ENCODE measurements around the gene CABP2. TPM values are rescaled to one million over a fixed set of nuclear protein-coding genes. Genes with fewer than 3 reads are reported as not detected.

The CABP2 gene
- polyA plus RNA-seq, 2 donors: not detected

DNA sequence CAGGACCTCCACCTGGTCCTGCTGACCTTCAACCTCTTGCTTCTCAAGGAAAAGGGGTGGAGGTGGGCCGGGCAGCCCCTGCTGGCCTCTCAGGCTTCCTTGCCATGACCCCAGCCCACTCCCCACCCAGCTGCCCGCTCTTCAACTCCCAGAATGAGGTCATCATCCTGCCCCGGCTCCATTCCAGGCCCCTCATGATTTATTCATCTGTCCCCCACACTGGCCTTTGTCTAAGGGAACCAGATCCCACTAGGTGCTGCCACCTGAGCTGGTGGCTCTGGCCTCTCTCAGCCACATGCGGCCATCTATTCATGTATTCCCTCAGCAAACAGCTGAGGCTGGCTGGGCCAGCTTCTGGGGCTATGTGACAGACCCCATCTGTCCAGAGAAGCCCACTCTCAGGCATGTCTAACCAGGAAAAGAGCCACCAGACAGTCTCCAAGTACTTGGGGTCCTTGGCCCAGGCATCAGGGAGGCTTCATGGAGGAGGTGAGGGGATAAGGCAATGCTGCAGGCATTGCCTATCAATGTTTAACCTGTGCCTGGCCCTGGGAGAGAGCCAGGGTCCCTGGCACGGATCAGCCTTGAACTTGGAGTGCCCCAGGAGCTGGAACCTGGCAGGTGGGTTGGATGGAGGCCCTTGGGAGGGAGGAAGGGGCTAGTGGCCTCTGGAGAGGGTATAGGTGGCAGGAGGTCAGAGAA is 2.2 kb upstream of the CABP2 start:
- Histone ChIP-seq H3K4me1 (ENCODE audit: control insufficient read depth in 2 of 2, insufficient read depth in 2 of 2, low read length in 1 of 2) (no peaks in the 10 kb centered on the region), H3K27ac (ENCODE audit: low read depth in 2 of 2, low read length in 1 of 2) (no peak overlapping the region), H3K4me3 (ENCODE audit: low read depth in 1 of 2, low read length in 2 of 2) (no peak overlapping the region), H3K36me3 (ENCODE audit: control insufficient read depth in 2 of 2, insufficient read depth in 2 of 2, low read length in 1 of 2) (no peaks in the 10 kb centered on the region), H3K9me3 (ENCODE audit: control insufficient read depth in 2 of 2, insufficient read depth in 1 of 2, low read depth in 1 of 2, low read length in 1 of 2) (no peaks in the 10 kb centered on the region), H3K27me3 (ENCODE audit: control insufficient read depth in 1 of 2, insufficient read depth in 2 of 2, low read length in 2 of 2) (no peaks in the 10 kb centered on the region)
- 70 to 78% methylated on average over 5 of the region's 5 CpGs for WGBS, 2 donors

- whole genome bisulfite sequencing, 2 donors: 87 to 90% methylated on average over 9 of the region's 9 CpGs
- Histone ChIP-seq H3K4me3 (ENCODE audit: low read depth in 1 of 2, low read length in 2 of 2) (no peak overlapping the region), H3K9me3 (ENCODE audit: control insufficient read depth in 2 of 2, insufficient read depth in 1 of 2, low read depth in 1 of 2, low read length in 1 of 2) (no peaks in the 10 kb centered on the region), H3K4me1 (ENCODE audit: control insufficient read depth in 2 of 2, insufficient read depth in 2 of 2, low read length in 1 of 2) (peaks cover 0 to 2% of the 10 kb centered on the region in 2 donors), H3K27me3 (ENCODE audit: control insufficient read depth in 1 of 2, insufficient read depth in 2 of 2, low read length in 2 of 2) (no peaks in the 10 kb centered on the region), H3K36me3 (ENCODE audit: control insufficient read depth in 2 of 2, insufficient read depth in 2 of 2, low read length in 1 of 2) (no peaks in the 10 kb centered on the region), H3K27ac (ENCODE audit: low read depth in 2 of 2, low read length in 1 of 2) (no peak overlapping the region)
Observed at GRCh38 chr11:67524480-67524808, 1.2 kb upstream of the CABP2 start.

DNA sequence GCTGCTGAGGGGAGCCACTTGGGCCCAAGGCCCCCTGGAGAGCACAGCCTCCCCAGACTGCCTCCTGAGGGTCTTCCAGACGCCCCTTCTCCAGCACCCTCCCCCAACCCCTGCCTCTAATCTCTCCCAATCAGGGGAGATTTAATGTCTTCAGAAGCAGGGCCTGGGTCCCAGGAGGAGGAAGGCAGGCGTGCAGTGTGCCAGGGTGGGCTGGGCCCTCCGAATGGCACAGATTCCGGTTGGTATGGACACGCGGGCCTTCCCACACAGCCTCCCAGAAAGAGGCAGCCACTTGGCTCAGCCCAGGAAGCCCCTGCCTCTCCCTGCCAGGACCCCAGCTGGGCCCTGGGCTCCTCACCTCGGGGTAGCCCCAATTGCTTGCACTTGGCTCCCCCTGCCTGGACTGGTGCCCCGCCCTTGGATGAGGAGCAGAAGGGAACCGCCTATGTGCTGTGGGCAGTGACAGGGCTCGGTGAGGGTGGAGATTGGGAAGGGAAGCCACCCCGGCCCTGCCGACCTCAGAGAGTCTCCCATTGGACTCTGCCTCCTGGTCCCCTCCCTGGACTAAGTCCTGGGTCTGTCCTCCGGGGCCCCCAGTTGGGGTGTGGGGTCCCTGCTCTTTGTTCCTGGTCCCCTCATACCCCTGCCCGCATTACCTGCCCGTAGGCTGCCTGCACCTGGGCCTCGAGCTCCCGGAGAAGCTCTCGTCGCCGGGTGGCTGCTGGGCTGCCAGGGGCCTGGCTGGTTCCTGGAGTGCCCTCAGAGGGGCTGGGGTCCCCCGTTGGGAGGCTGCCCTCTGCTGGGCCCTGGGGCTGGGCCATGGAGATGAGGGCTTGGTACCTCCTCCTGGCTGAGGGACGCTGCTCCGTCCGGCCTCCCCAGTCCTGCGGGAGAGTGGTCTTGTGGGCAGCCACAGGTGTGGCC is 572 bp upstream of the CABP2 start:
- H3K36me3 ChIP-seq (ENCODE audit: control insufficient read depth in 2 of 2, insufficient read depth in 2 of 2, low read length in 1 of 2): no peaks in the 10 kb centered on the region
- H3K27me3 ChIP-seq (ENCODE audit: control insufficient read depth in 1 of 2, insufficient read depth in 2 of 2, low read length in 2 of 2): no peaks in the 10 kb centered on the region
- H3K4me1 ChIP-seq (ENCODE audit: control insufficient read depth in 2 of 2, insufficient read depth in 2 of 2, low read length in 1 of 2): peaks cover 0 to 2% of the 10 kb centered on the region in 2 donors
- WGBS, 2 donors: 72 to 78% methylated on average over 24 to 25 of the region's 25 CpGs
- no peaks in the 10 kb centered on the region for H3K9me3 ChIP-seq (ENCODE audit: control insufficient read depth in 2 of 2, insufficient read depth in 1 of 2, low read depth in 1 of 2, low read length in 1 of 2)
- no peak overlapping the region for H3K4me3 ChIP-seq (ENCODE audit: low read depth in 1 of 2, low read length in 2 of 2)
- H3K27ac ChIP-seq (ENCODE audit: low read depth in 2 of 2, low read length in 1 of 2): no peak overlapping the region

- 90 to 93% methylated on average over 13 to 15 of the region's 15 CpGs for WGBS, 2 donors
- Histone ChIP-seq H3K4me1 (ENCODE audit: control insufficient read depth in 2 of 2, insufficient read depth in 2 of 2, low read length in 1 of 2) (peaks cover 0 to 2% of the 10 kb centered on the region in 2 donors), H3K27ac (ENCODE audit: low read depth in 2 of 2, low read length in 1 of 2) (no peak overlapping the region), H3K36me3 (ENCODE audit: control insufficient read depth in 2 of 2, insufficient read depth in 2 of 2, low read length in 1 of 2) (no peaks in the 10 kb centered on the region), H3K4me3 (ENCODE audit: low read depth in 1 of 2, low read length in 2 of 2) (no peak overlapping the region), H3K27me3 (ENCODE audit: control insufficient read depth in 1 of 2, insufficient read depth in 2 of 2, low read length in 2 of 2) (no peaks in the 10 kb centered on the region), H3K9me3 (ENCODE audit: control insufficient read depth in 2 of 2, insufficient read depth in 1 of 2, low read depth in 1 of 2, low read length in 1 of 2) (no peaks in the 10 kb centered on the region)
Observed at GRCh38 chr11:67522338-67522737, 908 bp downstream of the CABP2 start.

- no peak overlapping the region for H3K27ac ChIP-seq (ENCODE audit: low read depth in 2 of 2, low read length in 1 of 2)
- no peak overlapping the region for H3K4me3 ChIP-seq (ENCODE audit: low read depth in 1 of 2, low read length in 2 of 2)
- H3K27me3 ChIP-seq (ENCODE audit: control insufficient read depth in 1 of 2, insufficient read depth in 2 of 2, low read length in 2 of 2): no peaks in the 10 kb centered on the region
- 79 to 82% methylated on average over 10 of the region's 10 CpGs for WGBS, 2 donors
- H3K9me3 ChIP-seq (ENCODE audit: control insufficient read depth in 2 of 2, insufficient read depth in 1 of 2, low read depth in 1 of 2, low read length in 1 of 2): no peaks in the 10 kb centered on the region
- H3K36me3 ChIP-seq (ENCODE audit: control insufficient read depth in 2 of 2, insufficient read depth in 2 of 2, low read length in 1 of 2): no peaks in the 10 kb centered on the region
- peaks cover 0 to 2% of the 10 kb centered on the region in 2 donors for H3K4me1 ChIP-seq (ENCODE audit: control insufficient read depth in 2 of 2, insufficient read depth in 2 of 2, low read length in 1 of 2)
Observed at GRCh38 chr11:67521924-67522323, 1.3 kb downstream of the CABP2 start.

DNA sequence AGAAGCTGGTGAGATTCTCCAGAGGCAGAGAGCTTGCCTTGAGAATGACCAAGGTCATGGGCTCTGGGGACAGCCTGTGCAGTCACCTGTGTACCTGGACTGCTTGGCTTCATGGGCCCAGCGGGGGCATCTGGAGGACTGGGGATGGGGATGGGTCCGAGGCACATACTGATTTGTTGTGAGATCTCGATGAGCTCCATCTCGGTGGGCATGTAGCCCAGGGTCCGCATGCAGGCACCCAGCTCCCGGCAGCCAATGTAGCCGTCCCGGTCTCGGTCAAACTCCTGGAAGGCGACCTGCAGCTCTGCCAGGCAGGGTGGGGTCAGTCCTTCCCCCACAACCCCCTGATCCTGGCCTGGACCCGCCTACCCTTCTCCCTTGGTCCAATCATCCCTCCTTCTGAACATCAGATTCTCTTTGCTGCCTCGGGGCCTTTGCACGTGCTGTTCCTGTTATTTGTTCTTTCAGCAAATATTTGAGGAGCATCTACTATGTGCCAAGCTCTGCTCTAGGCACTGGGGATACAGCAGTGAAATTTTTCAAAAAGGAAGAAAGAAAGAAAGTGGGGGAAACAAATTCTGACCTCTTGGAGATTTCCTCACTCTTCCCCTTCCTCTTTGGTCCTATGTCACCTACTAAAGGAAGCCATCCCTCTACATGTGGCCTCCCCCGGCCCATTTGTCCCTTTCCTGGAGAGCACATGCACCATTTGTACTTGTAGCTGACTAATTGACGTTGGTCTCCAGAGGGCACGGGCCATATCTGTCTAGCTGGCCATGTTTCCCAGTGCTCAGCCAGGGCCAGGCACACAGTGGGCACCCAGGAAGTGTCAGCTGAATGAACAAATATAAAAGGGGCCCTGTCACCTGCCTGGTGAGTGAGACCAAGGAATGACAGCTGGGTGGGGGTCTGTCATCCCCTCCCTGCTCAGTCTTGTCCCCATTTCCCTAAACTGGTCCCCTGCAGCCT is 2.1 kb downstream of the CABP2 start:
- Histone ChIP-seq H3K4me1 (ENCODE audit: control insufficient read depth in 2 of 2, insufficient read depth in 2 of 2, low read length in 1 of 2) (peaks cover 0 to 2% of the 10 kb centered on the region in 2 donors), H3K9me3 (ENCODE audit: control insufficient read depth in 2 of 2, insufficient read depth in 1 of 2, low read depth in 1 of 2, low read length in 1 of 2) (no peaks in the 10 kb centered on the region), H3K4me3 (ENCODE audit: low read depth in 1 of 2, low read length in 2 of 2) (no peak overlapping the region), H3K27me3 (ENCODE audit: control insufficient read depth in 1 of 2, insufficient read depth in 2 of 2, low read length in 2 of 2) (no peaks in the 10 kb centered on the region), H3K36me3 (ENCODE audit: control insufficient read depth in 2 of 2, insufficient read depth in 2 of 2, low read length in 1 of 2) (no peaks in the 10 kb centered on the region), H3K27ac (ENCODE audit: low read depth in 2 of 2, low read length in 1 of 2) (no peak overlapping the region)
- WGBS, 2 donors: 85 to 86% methylated on average over 16 of the region's 16 CpGs

DNA sequence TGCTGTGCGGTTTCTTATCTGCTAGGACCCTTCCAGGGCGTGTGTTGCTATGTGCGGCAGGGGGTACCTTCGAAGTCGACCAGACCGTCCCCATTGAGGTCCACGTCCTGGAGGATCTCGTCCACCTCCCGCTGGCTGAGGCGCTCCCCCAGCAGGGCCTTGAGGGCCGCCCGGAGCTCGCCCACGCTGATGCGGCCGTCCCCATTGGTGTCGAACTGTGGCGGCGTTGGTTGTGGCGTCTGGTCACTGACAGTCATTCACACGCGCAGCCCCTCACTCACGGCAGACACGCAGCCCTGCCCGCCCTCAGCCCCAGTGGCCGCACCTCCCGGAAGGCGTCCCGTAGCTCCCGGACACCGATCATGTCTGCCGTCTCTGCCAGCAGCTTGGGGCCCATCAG is 3.5 kb downstream of the CABP2 start:
- 91% methylated on average over 32 of the region's 32 CpGs for WGBS, 2 donors
- H3K27ac ChIP-seq (ENCODE audit: low read depth in 2 of 2, low read length in 1 of 2): no peak overlapping the region
- no peak overlapping the region for H3K4me3 ChIP-seq (ENCODE audit: low read depth in 1 of 2, low read length in 2 of 2)
- peaks cover 0 to 2% of the 10 kb centered on the region in 2 donors for H3K4me1 ChIP-seq (ENCODE audit: control insufficient read depth in 2 of 2, insufficient read depth in 2 of 2, low read length in 1 of 2)
- H3K9me3 ChIP-seq (ENCODE audit: control insufficient read depth in 2 of 2, insufficient read depth in 1 of 2, low read depth in 1 of 2, low read length in 1 of 2): no peaks in the 10 kb centered on the region
- no peaks in the 10 kb centered on the region for H3K36me3 ChIP-seq (ENCODE audit: control insufficient read depth in 2 of 2, insufficient read depth in 2 of 2, low read length in 1 of 2)
- no peaks in the 10 kb centered on the region for H3K27me3 ChIP-seq (ENCODE audit: control insufficient read depth in 1 of 2, insufficient read depth in 2 of 2, low read length in 2 of 2)

- H3K36me3 ChIP-seq (ENCODE audit: control insufficient read depth in 2 of 2, insufficient read depth in 2 of 2, low read length in 1 of 2): no peaks in the 10 kb centered on the region
- no peaks in the 10 kb centered on the region for H3K9me3 ChIP-seq (ENCODE audit: control insufficient read depth in 2 of 2, insufficient read depth in 1 of 2, low read depth in 1 of 2, low read length in 1 of 2)
- H3K27ac ChIP-seq (ENCODE audit: low read depth in 2 of 2, low read length in 1 of 2): no peak overlapping the region
- peaks cover 0 to 2% of the 10 kb centered on the region in 2 donors for H3K4me1 ChIP-seq (ENCODE audit: control insufficient read depth in 2 of 2, insufficient read depth in 2 of 2, low read length in 1 of 2)
- 75 to 91% methylated on average over 10 of the region's 10 CpGs for WGBS, 2 donors
- H3K4me3 ChIP-seq (ENCODE audit: low read depth in 1 of 2, low read length in 2 of 2): no peak overlapping the region
- no peaks in the 10 kb centered on the region for H3K27me3 ChIP-seq (ENCODE audit: control insufficient read depth in 1 of 2, insufficient read depth in 2 of 2, low read length in 2 of 2)
Observed at GRCh38 chr11:67517784-67518552, 5.3 kb downstream of the CABP2 start.
